Fibroblast of skin of right quadriceps (primary cell): ENCODE results near the gene SAMD5.

Experiments
- DNase-seq: peaks from one replicate; pipeline ENCODE4 v3.0.0-alpha.2; 2013

SAMD5 gene

GRCh38 chr6:147508042-147508865 is at the start of gene SAMD5:
SAMD5 (plus strand) TSS chr6:147508690; CDS start chr6:147508929, 239 bp downstream.
- peak; percentile 59 for DNase-seq

GRCh38 chr6:147459780-147460179 is 48.7 kb upstream of the SAMD5 start:
- DNase-seq, result peak; percentile 5

- no peak for DNase-seq
These were observed 44.8 kb upstream of the SAMD5 start for GRCh38 chr6:147463651-147464050.

GRCh38 chr6:147467428-147467827 is 41.1 kb upstream of the SAMD5 start:
- no peak for DNase-seq

GRCh38 chr6:147467886-147468285 is 40.6 kb upstream of the SAMD5 start:
- DNase-seq, result no peak

- no peak for DNase-seq
These were observed 39.9 kb upstream of the SAMD5 start for GRCh38 chr6:147468634-147469033.

- DNase-seq, result no peak
These were observed 28.6 kb upstream of the SAMD5 start for GRCh38 chr6:147479857-147480256.

- no peak for DNase-seq
These were observed 21.8 kb upstream of the SAMD5 start for GRCh38 chr6:147486683-147487082.

GRCh38 chr6:147497472-147497871 is 11.0 kb upstream of the SAMD5 start:
- DNase-seq, result no peak

- no peak for DNase-seq
These were observed 4.9 kb upstream of the SAMD5 start for GRCh38 chr6:147503587-147503986.

GRCh38 chr6:147504848-147505247 is 3.6 kb upstream of the SAMD5 start:
- no peak for DNase-seq

GRCh38 chr6:147506704-147507114 is 1.8 kb upstream of the SAMD5 start:
- peak; percentile 39 for DNase-seq

- peak; percentile 5 for DNase-seq
These were observed 1.1 kb upstream of the SAMD5 start for GRCh38 chr6:147507162-147508041.

GRCh38 chr6:147508866-147509608 is 547 bp downstream of the SAMD5 start:
- no peak for DNase-seq

GRCh38 chr6:147509891-147510290 is 1.4 kb downstream of the SAMD5 start:
- DNase-seq, result no peak

GRCh38 chr6:147510929-147511590 is 2.6 kb downstream of the SAMD5 start:
- DNase-seq, result no peak

GRCh38 chr6:147514831-147515230 is 6.3 kb downstream of the SAMD5 start:
- DNase-seq, result peak; percentile 30

GRCh38 chr6:147515327-147515726 is 6.8 kb downstream of the SAMD5 start:
- no peak for DNase-seq

- DNase-seq, result no peak
These were observed 14.1 kb downstream of the SAMD5 start for GRCh38 chr6:147522597-147522996.

GRCh38 chr6:147525519-147526209 is 17.2 kb downstream of the SAMD5 start:
- DNase-seq, result no peak

- DNase-seq, result no peak
These were observed 18.7 kb downstream of the SAMD5 start for GRCh38 chr6:147527197-147527596.
